Right cardiac atrium (tissue), 5 donors: ENCODE data around the gene COMMD7. TPM values are rescaled to one million over a fixed set of nuclear protein-coding genes. Genes with fewer than 3 reads are reported as not detected.

ENCODE experiments used
- ATAC-seq, 2 donors: fragments of 200-7000 bp; cut with Tn5 transposase; one replicate each; pipeline versions ENCODE4 v1.8.0 to v1.9.1; 2020; ENCODE audit warnings: moderate library complexity in 2 of 2, mild to moderate bottlenecking in 1 of 2
- DNase-seq, 3 donors: peaks; one replicate each; pipeline ENCODE4 v3.0.0-alpha.2; 2020
- H3K27ac ChIP-seq: one replicate; pipeline ENCODE4 v1.5.1; 2013; ENCODE audit warnings: mild to moderate bottlenecking, low read length, control low read depth, moderate library complexity
- H3K27me3 ChIP-seq: one replicate; pipeline ENCODE4 v1.6.1; 2013; ENCODE audit not compliant: control insufficient read depth, insufficient read depth
- H3K4me1 ChIP-seq: one replicate; pipeline ENCODE4 v1.6.1; 2013; ENCODE audit warnings: low read length; ENCODE audit not compliant: control insufficient read depth, insufficient read depth
- H3K4me3 ChIP-seq: one replicate; pipeline ENCODE4 v1.5.1; 2013; ENCODE audit warnings: low read length, control low read depth
- H3K9me3 ChIP-seq: one replicate; pipeline ENCODE4 v1.6.1; 2013; ENCODE audit warnings: low read length; ENCODE audit not compliant: control insufficient read depth
- WGBS: extraction: QIAGEN DNeasy Blood & Tissue Kit; methylation state at CpG from one replicate; pipeline ENCODE4 v1.1.7; 2013; 5-methylcytosine and 5-hydroxymethylcytosine counted together
- intact Hi-C, 4 donors: fragments of 100-400 bp; cut with DNase I; formaldehyde crosslinking; loops; one replicate each; pipeline versions ENCODE4 v1.11.0 to v1.14.0; 2022 to 2023
- polyA plus RNA-seq: library from polyadenylated mRNA; stranded (reverse); fragments of 200-250 nt; gene quantifications from one replicate; pipeline ENCODE4 v1.2.3, GENCODE V29; 2013
- total RNA-seq, 4 donors: library from RNA; stranded (reverse); fragmentation: NEBNext Ultra II Directional; extraction: Animal tissue kit (Norgen Biotek cat#: 25700); gene quantifications; one replicate each; pipeline ENCODE4 v1.2.1, GENCODE V29; 2021
- donor health status: healthy with polysubstance abuse.
- donor health status: DM: no; HTN: yes; CAD: no.
- donor health status: DM: no; HTN: no; CAD: no.
- donor health status: DM: no; HTN: yes; CAD: no; lungs with severe emphysema.
- donor health status: DM: yes; HTN: yes; CAD: no.

The COMMD7 gene
- total and polyA plus RNA-seq, 5 donors, result 36.2 to 53.6 (median 42.8) TPM

GRCh38 chr20:32672394-32672981 lies 70.8 kb downstream of the COMMD7 start:
- no peak overlapping the region for H3K27ac ChIP-seq
- H3K4me1 ChIP-seq, result no peaks in the 10 kb centered on the region
- no peak overlapping the region for H3K4me3 ChIP-seq
- no peaks in the 10 kb centered on the region for H3K9me3 ChIP-seq
- no peaks in the 10 kb centered on the region for H3K27me3 ChIP-seq
- ATAC-seq (no peak), DNase-seq (no peak)
- intact Hi-C loops, result no loop called here
- 64% methylated on average over 3 of the region's 3 CpGs for WGBS

GRCh38 chr20:32670773-32671455 lies 72.4 kb downstream of the COMMD7 start:
- Histone ChIP-seq H3K4me3 (no peak overlapping the region), H3K27me3 (no peaks in the 10 kb centered on the region), H3K4me1 (no peaks in the 10 kb centered on the region), H3K27ac (no peak overlapping the region), H3K9me3 (no peaks in the 10 kb centered on the region)
- ATAC-seq, result no peak
- WGBS, result 98% methylated on average over 2 of the region's 2 CpGs
- DNase-seq, result no peak
- intact Hi-C loops, result no loop called here

- H3K27ac ChIP-seq, result no peak overlapping the region
- H3K4me1 ChIP-seq, result no peaks in the 10 kb centered on the region
- no peak overlapping the region for H3K4me3 ChIP-seq
- WGBS, result 64% methylated on average over 5 of the region's 5 CpGs
- no peaks in the 10 kb centered on the region for H3K9me3 ChIP-seq
- DNase-seq (no peak), ATAC-seq (no peak)
- intact Hi-C loops, result no loop called here
- no peaks in the 10 kb centered on the region for H3K27me3 ChIP-seq
These were observed 76.2 kb downstream of the COMMD7 start for GRCh38 chr20:32667027-32667426.

GRCh38 chr20:32664678-32665159 lies 78.5 kb downstream of the COMMD7 start:
- H3K4me1 ChIP-seq, result no peaks in the 10 kb centered on the region
- DNase-seq (no peak), ATAC-seq (peak; percentile 40 to 57)
- no peaks in the 10 kb centered on the region for H3K27me3 ChIP-seq
- intact Hi-C loops, result no loop called here
- no peaks in the 10 kb centered on the region for H3K9me3 ChIP-seq
- no peak overlapping the region for H3K27ac ChIP-seq
- WGBS, result 53% methylated on average over 9 of the region's 9 CpGs
- H3K4me3 ChIP-seq, result no peak overlapping the region

GRCh38 chr20:32664012-32664677 lies 79.1 kb downstream of the COMMD7 start:
- DNase-seq (no peak), ATAC-seq (peak in 1 of 2 donors; percentile 3)
- H3K9me3 ChIP-seq, result no peaks in the 10 kb centered on the region
- 92% methylated on average over 11 of the region's 11 CpGs for WGBS
- H3K27ac ChIP-seq, result no peak overlapping the region
- intact Hi-C loops, result no loop called here
- no peaks in the 10 kb centered on the region for H3K27me3 ChIP-seq
- H3K4me3 ChIP-seq, result no peak overlapping the region
- H3K4me1 ChIP-seq, result no peaks in the 10 kb centered on the region

- Histone ChIP-seq H3K9me3 (no peaks in the 10 kb centered on the region), H3K27ac (no peak overlapping the region), H3K4me3 (no peak overlapping the region), H3K27me3 (no peaks in the 10 kb centered on the region), H3K4me1 (no peaks in the 10 kb centered on the region)
- no peak for ATAC-seq
- intact Hi-C loops, result no loop called here
- no peak for DNase-seq
- WGBS, result 79% methylated on average over 6 of the region's 6 CpGs
These were observed 79.8 kb downstream of the COMMD7 start for GRCh38 chr20:32663335-32664011.

GRCh38 chr20:32661820-32662528 lies 81.3 kb downstream of the COMMD7 start:
- DNase-seq, result no peak
- intact Hi-C loops, result no loop called here
- Histone ChIP-seq H3K4me3 (no peak overlapping the region), H3K27ac (no peak overlapping the region), H3K4me1 (no peaks in the 10 kb centered on the region), H3K27me3 (no peaks in the 10 kb centered on the region), H3K9me3 (no peaks in the 10 kb centered on the region)
- 88% methylated on average over 10 of the region's 10 CpGs for WGBS
- ATAC-seq, result no peak

GRCh38 chr20:32660661-32661060 lies 82.6 kb downstream of the COMMD7 start:
- intact Hi-C loops, result no loop called here
- Histone ChIP-seq H3K27ac (no peak overlapping the region), H3K4me1 (no peaks in the 10 kb centered on the region), H3K27me3 (no peaks in the 10 kb centered on the region), H3K4me3 (no peak overlapping the region), H3K9me3 (no peaks in the 10 kb centered on the region)
- ATAC-seq (no peak), DNase-seq (no peak)
- 87% methylated on average over 8 of the region's 8 CpGs for WGBS

- H3K4me3 ChIP-seq, result no peak overlapping the region
- ATAC-seq (no peak), DNase-seq (no peak)
- no peak overlapping the region for H3K27ac ChIP-seq
- H3K4me1 ChIP-seq, result no peaks in the 10 kb centered on the region
- no peaks in the 10 kb centered on the region for H3K27me3 ChIP-seq
- WGBS, result 96% methylated on average over 1 of the region's 1 CpG
- intact Hi-C loops, result no loop called here
- no peaks in the 10 kb centered on the region for H3K9me3 ChIP-seq
These were observed 86.4 kb downstream of the COMMD7 start for GRCh38 chr20:32656827-32657226.

GRCh38 chr20:32655903-32656512 lies 87.3 kb downstream of the COMMD7 start:
- H3K27ac ChIP-seq, result no peak overlapping the region
- WGBS, result 61% methylated on average over 2 of the region's 2 CpGs
- H3K4me1 ChIP-seq, result no peaks in the 10 kb centered on the region
- H3K27me3 ChIP-seq, result no peaks in the 10 kb centered on the region
- DNase-seq (no peak), ATAC-seq (no peak)
- no peak overlapping the region for H3K4me3 ChIP-seq
- intact Hi-C loops, result loop anchor here in 1 of 4 donors (2.0 kb wide), 1 partner anchor 135 kb away; no protein-coding TSS in a partner anchor
- no peaks in the 10 kb centered on the region for H3K9me3 ChIP-seq
